Measurements from ENCODE around the gene CHMP1B. TPM values are rescaled to one million over a fixed set of nuclear protein-coding genes. Genes with fewer than 3 reads are reported as not detected.

Gene CHMP1B
- total RNA-seq, 1 donor from 2014 or later, result 140 TPM

DNA sequence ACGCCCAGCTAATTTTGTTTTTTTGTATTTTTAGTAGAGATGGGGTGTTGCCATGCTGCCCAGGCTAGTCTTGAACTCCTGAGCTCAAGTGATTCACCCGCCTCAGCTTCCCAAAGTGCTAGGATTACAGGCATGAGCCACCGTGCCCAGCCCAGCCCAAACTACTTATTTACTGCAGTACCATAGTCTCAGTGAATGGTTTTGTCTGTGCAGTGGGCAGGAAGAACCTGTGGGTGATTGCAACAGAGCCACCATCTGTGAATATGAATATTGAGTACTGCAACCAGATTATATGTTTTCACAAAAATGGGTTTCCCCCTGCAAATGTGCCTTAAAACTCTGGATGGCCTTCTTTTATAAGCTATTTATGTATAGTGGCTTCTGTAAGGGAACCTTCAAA lies 47.9 kb downstream of the CHMP1B start:
- no peaks in the 10 kb centered on the region for H3K27me3 ChIP-seq (ENCODE audit: control insufficient read depth, insufficient read depth, low read length)
- H3K36me3 ChIP-seq (ENCODE audit: control insufficient read depth, insufficient read depth, low read length), result peaks cover 5% of the 10 kb centered on the region
- no peak overlapping the region for H3K4me3 ChIP-seq (ENCODE audit: low read depth, low read length)
- FAIRE-seq (no peak), DNase-seq (ENCODE audit: low read depth) (no peak)
- TF ChIP-seq, protein P1, sequence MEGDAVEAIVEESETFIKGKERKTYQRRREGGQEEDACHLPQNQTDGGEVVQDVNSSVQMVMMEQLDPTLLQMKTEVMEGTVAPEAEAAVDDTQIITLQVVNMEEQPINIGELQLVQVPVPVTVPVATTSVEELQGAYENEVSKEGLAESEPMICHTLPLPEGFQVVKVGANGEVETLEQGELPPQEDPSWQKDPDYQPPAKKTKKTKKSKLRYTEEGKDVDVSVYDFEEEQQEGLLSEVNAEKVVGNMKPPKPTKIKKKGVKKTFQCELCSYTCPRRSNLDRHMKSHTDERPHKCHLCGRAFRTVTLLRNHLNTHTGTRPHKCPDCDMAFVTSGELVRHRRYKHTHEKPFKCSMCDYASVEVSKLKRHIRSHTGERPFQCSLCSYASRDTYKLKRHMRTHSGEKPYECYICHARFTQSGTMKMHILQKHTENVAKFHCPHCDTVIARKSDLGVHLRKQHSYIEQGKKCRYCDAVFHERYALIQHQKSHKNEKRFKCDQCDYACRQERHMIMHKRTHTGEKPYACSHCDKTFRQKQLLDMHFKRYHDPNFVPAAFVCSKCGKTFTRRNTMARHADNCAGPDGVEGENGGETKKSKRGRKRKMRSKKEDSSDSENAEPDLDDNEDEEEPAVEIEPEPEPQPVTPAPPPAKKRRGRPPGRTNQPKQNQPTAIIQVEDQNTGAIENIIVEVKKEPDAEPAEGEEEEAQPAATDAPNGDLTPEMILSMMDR (IDR thresholded peaks at IDR 0.05; ENCODE audit: insufficient read depth, low read length, severe bottlenecking), result no peak

DNA sequence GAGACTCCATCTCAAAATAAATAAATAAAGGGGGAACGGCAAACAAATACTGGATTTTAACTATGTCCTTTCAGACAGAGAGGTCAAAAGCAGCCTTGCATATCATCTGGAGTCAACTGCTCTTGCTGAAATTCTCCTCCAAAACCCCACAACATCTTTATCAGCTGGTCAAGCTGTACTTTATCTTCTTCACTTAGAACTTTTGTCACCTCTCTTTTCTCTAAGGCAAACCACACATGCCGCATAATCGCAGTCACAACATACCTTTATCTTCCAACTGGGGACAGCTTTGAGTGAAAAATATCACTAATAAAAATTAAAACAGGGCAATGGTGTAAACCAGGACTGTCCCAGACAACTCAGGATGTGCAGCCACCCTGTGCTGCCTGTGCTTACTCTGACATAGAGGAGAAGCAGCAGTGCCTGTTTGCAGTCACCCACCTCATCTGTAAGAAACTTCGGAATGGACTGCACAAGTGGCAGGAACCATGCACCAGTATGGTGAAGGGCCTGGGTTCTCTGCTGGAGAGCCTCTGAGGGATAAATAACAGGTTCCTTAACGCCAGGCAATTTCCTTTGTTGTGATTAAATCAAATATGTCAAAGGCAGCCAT lies 50.7 kb downstream of the CHMP1B start:
- no peak overlapping the region for H3K4me3 ChIP-seq (ENCODE audit: low read depth, low read length)
- DNase-seq (ENCODE audit: low read depth) (no peak), FAIRE-seq (no peak)
- no peaks in the 10 kb centered on the region for H3K27me3 ChIP-seq (ENCODE audit: control insufficient read depth, insufficient read depth, low read length)
- peaks cover 3% of the 10 kb centered on the region for H3K36me3 ChIP-seq (ENCODE audit: control insufficient read depth, insufficient read depth, low read length)
- TF ChIP-seq, protein P1 (IDR thresholded peaks at IDR 0.05; ENCODE audit: insufficient read depth, low read length, severe bottlenecking), result no peak

DNA sequence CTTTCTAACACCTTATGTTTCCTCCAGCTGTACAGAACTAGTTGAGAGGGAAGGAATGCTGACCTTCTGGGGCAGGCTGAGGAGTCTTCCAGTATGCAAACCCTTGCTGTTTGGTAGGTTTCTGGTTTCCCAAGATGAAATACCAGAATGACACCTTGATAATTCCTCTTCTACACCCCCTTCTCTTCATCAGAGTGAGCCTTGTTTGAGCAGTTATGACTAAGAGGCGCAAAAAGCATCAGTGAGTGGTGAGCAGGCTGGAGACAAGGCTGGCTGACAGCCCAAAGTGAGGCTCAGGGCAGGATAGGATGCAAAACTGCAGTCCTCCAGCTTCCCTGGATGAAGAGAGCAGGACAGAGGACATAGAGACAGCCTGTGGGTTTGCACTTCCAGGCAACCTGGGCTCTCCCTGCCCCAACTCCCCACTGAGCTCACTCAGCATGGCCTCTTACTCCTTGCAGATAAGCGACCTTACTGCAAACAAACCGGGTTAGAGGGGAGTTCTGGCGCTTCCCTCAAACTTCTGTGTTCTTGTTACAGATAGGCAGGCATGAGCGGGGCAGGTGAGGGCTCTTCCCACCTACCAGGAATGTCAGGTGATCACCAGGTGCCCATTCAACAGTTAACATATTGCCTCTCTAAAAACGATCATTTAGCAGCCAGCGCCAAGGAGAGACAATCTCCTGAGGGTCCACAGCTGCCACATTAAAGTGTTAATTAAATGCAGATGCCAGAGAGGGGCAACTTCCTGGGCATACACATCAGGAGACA lies 51.5 kb downstream of the CHMP1B start:
- FAIRE-seq (peak; percentile 50), DNase-seq (ENCODE audit: low read depth) (peak; percentile 27)
- TF ChIP-seq, protein P1 (IDR thresholded peaks at IDR 0.05; ENCODE audit: insufficient read depth, low read length, severe bottlenecking), result no peak
- peaks cover 3% of the 10 kb centered on the region for H3K36me3 ChIP-seq (ENCODE audit: control insufficient read depth, insufficient read depth, low read length)
- H3K4me3 ChIP-seq (ENCODE audit: low read depth, low read length), result no peak overlapping the region
- no peaks in the 10 kb centered on the region for H3K27me3 ChIP-seq (ENCODE audit: control insufficient read depth, insufficient read depth, low read length)

Other genes starting within 250 kb of the CHMP1B start
- not detected in 2 replicates for gene SLC35G4, start 241.8 kb upstream of the CHMP1B start, total RNA-seq
- 8.8 and 10.8 TPM in 2 replicates for gene GNAL, start 162.1 kb upstream of the CHMP1B start, total RNA-seq
- 22.1 and 30.1 TPM in 2 replicates for gene MPPE1, start 56.9 kb downstream of the CHMP1B start, total RNA-seq
- gene IMPA2, start 130.1 kb downstream of the CHMP1B start, total RNA-seq, result 66.1 and 91.1 TPM in 2 replicates
- gene ANKRD62, start 242.4 kb downstream of the CHMP1B start, total RNA-seq, result under 0.01 and 0.13 TPM in 2 replicates

All from bronchial epithelial cell (primary cell).